Thyroid gland (tissue), 4 donors: ENCODE results near the gene SZT2. TPM values are rescaled to one million over a fixed set of nuclear protein-coding genes. Genes with fewer than 3 reads are reported as not detected.

ENCODE experiments used
- DNase-seq, 2 donors: peaks; one replicate each; pipeline ENCODE4 v3.0.0-alpha.2; 2019
- H3K27ac ChIP-seq, 3 donors: fragments of 200-600 bp; sonication (generic); 1 replicate in 2 of 3; 2 replicates in 1 of 3; pipeline ENCODE4 v1.5.1; 2016 to 2019; ENCODE audit warnings: mild to moderate bottlenecking in 1 of 3, moderate library complexity in 1 of 3
- H3K27me3 ChIP-seq: fragments of 200-600 bp; sonication (generic); one replicate; pipeline ENCODE4 v1.5.1; 2019
- H3K36me3 ChIP-seq, 2 donors: fragments of 200-600 bp; sonication (generic); one replicate each; pipeline ENCODE4 v1.5.1; 2016 to 2019
- H3K4me1 ChIP-seq, 2 donors: fragments of 200-600 bp; sonication (generic); one replicate each; pipeline ENCODE4 v1.5.1; 2017 to 2019
- H3K4me3 ChIP-seq, 3 donors: fragments of 200-600 bp; sonication (generic); replicated peaks in 1 of 3; 1 replicate in 2 of 3; 2 replicates in 1 of 3; pipeline ENCODE4 v1.5.1; 2016; ENCODE audit warnings: mild to moderate bottlenecking in 1 of 3
- H3K9me3 ChIP-seq: fragments of 200-600 bp; sonication (generic); one replicate; pipeline ENCODE4 v1.5.1; 2017
- POLR2A ChIP-seq, 2 donors: fragments of 450-650 bp; IDR thresholded peaks; one replicate each; pipeline ENCODE4 v1.6.1; 2017; ENCODE audit warnings: antibody characterized with exemption in 2 of 2, mild to moderate bottlenecking in 2 of 2, moderate library complexity in 1 of 2
- WGBS, 2 donors: methylation state at CpG; one replicate each; pipeline ENCODE4 v1.1.5; 2017; 5-methylcytosine and 5-hydroxymethylcytosine counted together
- intact Hi-C: fragments of 100-400 bp; cut with DNase I; formaldehyde crosslinking; loops from one replicate; pipeline ENCODE4 v1.15.1; 2023
- total RNA-seq, 4 donors: library from RNA; depleted of rRNA; stranded (reverse); fragments of >200 nt; gene quantifications; one replicate each; pipeline ENCODE4 v1.2.3, GENCODE V29; 2016
- TF ChIP-seq, protein P1 (sequence below), 6 experiments: fragments of 200-600 bp in 3 of 6; fragments of 450-650 bp in 3 of 6; sonication (generic) in 3 of 6; IDR thresholded peaks; one replicate each; pipeline ENCODE4 v1.5.1; 2016 to 2019; ENCODE audit warnings: antibody characterized with exemption in 6 of 6, mild to moderate bottlenecking in 2 of 6, inconsistent platforms in 1 of 6, moderate library complexity in 1 of 6

Gene SZT2
- total RNA-seq, 4 donors from 2014 or later: 36.1 to 107 (median 58.2) TPM

DNA sequence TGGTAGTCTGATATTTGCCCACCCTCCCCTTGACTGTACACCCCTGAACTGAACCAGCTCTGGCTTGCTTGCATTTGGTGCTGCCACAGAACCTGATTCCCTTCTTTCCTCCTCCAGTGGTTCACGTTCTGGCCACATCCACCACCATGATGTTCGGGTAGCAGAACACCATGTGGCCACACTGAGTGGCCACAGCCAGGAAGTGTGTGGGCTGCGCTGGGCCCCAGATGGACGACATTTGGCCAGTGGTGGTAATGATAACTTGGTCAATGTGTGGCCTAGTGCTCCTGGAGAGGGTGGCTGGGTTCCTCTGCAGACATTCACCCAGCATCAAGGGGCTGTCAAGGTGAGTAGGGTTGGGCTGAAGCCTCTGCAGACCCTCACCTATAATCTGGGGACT lies 29.1 kb upstream of the SZT2 start:
- DNase-seq: no peak
- no peak for TF ChIP-seq POLR2A (IDR thresholded peaks at IDR 0.05)
- TF ChIP-seq, protein P1, sequence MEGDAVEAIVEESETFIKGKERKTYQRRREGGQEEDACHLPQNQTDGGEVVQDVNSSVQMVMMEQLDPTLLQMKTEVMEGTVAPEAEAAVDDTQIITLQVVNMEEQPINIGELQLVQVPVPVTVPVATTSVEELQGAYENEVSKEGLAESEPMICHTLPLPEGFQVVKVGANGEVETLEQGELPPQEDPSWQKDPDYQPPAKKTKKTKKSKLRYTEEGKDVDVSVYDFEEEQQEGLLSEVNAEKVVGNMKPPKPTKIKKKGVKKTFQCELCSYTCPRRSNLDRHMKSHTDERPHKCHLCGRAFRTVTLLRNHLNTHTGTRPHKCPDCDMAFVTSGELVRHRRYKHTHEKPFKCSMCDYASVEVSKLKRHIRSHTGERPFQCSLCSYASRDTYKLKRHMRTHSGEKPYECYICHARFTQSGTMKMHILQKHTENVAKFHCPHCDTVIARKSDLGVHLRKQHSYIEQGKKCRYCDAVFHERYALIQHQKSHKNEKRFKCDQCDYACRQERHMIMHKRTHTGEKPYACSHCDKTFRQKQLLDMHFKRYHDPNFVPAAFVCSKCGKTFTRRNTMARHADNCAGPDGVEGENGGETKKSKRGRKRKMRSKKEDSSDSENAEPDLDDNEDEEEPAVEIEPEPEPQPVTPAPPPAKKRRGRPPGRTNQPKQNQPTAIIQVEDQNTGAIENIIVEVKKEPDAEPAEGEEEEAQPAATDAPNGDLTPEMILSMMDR (IDR thresholded peaks at IDR 0.05): no peak
- Histone ChIP-seq H3K27me3 (no peaks in the 10 kb centered on the region), H3K27ac (no peak overlapping the region), H3K4me3 (no peak overlapping the region), H3K36me3 (peaks cover 31 to 34% of the 10 kb centered on the region in 2 donors), H3K9me3 (no peaks in the 10 kb centered on the region), H3K4me1 (peaks cover 9 to 18% of the 10 kb centered on the region in 2 donors)
- intact Hi-C loops: no loop called here
- WGBS, 2 donors: 67 to 92% methylated on average over 4 of the region's 4 CpGs

DNA sequence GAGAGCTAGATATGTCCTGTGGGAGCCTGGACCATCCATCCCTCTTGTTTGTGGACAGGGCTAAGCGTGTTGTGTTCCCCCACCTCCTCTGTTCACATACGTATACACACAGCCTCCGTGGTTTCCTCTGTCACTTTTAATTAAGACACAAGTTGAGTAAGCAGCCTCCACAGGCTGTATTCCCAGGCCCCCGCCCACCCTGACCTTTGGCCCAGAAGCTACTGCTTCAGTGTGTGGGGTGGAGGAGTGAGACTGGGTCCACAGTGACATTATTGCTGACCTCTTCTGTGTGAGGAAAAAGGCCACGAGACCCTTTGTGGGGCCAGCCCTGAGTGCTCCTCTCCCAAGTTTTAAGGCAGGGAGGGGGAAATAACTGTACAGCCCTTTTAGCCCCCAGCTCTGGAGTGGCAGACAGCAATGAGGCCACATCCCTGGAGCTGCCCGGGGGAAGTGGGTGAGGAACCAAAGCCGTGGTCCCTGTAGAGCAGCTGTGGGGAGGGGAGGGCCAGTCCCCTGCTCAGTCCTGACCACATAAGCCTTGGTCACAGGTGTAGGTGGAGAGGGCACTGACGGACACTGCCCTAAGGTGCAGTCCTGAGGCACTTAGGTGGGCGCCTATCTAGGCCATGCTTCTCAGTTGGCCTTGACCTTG lies 26.3 kb upstream of the SZT2 start:
- WGBS, 2 donors: 79 to 89% methylated on average over 9 of the region's 9 CpGs
- no peaks in the 10 kb centered on the region for H3K9me3 ChIP-seq
- H3K36me3 ChIP-seq: peaks cover 31 to 34% of the 10 kb centered on the region in 2 donors
- DNase-seq: no peak
- no peak overlapping the region for H3K4me3 ChIP-seq
- TF ChIP-seq, protein P1 (IDR thresholded peaks at IDR 0.05): no peak
- no peak for TF ChIP-seq POLR2A (IDR thresholded peaks at IDR 0.05)
- intact Hi-C loops: no loop called here
- no peaks in the 10 kb centered on the region for H3K27me3 ChIP-seq
- H3K27ac ChIP-seq: no peak overlapping the region
- peaks cover 21 to 33% of the 10 kb centered on the region in 2 donors for H3K4me1 ChIP-seq

DNA sequence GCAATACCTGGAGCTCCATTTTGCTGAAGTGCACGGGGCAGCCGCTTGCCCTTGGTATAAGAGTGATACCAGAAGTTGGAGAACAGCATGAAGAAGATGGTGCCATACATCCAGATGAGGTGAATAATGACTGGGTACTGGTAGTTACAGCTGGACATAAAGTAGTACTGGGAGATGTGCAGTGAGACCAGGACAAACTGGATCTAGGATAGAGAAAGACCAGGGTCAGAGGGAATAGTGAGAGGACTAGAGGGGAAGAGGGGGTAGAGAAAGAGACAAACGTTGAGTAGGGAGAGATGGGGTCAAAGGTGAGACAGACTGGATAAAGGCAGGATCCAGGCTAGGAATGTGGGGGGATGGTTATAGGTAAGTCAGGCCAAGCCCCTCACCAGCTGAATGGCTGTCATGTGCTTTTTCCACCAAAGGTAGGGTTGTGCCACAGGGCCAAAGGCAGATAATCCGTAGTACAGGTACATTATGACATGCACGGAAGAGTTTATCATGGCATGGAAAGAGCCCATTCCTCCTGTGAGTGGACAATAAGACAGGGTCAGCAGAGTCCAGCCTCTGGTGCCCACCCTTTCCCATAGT lies 25.7 kb upstream of the SZT2 start:
- peaks cover 31 to 34% of the 10 kb centered on the region in 2 donors for H3K36me3 ChIP-seq
- no peaks in the 10 kb centered on the region for H3K27me3 ChIP-seq
- H3K9me3 ChIP-seq: no peaks in the 10 kb centered on the region
- no peak overlapping the region for H3K4me3 ChIP-seq
- DNase-seq: no peak
- 80 to 87% methylated on average over 5 of the region's 5 CpGs for WGBS, 2 donors
- H3K4me1 ChIP-seq: peaks cover 27 to 37% of the 10 kb centered on the region in 2 donors
- no peak for TF ChIP-seq POLR2A (IDR thresholded peaks at IDR 0.05)
- TF ChIP-seq, protein P1 (IDR thresholded peaks at IDR 0.05): no peak
- intact Hi-C loops: no loop called here
- H3K27ac ChIP-seq: no peak overlapping the region

DNA sequence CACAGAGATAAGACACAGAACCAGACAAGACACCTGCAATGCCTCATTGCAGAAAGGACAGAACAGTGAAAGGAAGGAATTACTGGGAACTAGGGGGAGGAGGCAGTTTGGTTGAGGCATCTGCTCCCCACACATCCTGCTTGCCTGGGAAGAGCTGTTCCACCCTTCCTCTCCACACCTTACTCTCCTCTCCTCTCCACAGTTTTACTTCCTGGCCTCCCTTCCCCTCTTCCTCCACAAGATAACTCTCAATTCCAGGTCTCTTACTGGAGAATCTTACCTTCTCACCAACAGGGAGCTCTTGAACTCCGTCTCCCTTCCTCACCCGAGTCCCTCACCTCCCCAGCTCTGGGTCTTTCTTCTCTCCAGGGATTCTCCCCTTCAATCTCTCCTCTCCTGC lies 24.0 kb upstream of the SZT2 start:
- WGBS, 2 donors: 81 to 91% methylated on average over 2 of the region's 2 CpGs
- peaks cover 26 to 31% of the 10 kb centered on the region in 2 donors for H3K4me1 ChIP-seq
- peak overlapping the region in 2 of 3 donors; percentile 89 to 97 for H3K27ac ChIP-seq
- H3K27me3 ChIP-seq: no peaks in the 10 kb centered on the region
- TF ChIP-seq, protein P1 (IDR thresholded peaks at IDR 0.05): no peak
- TF ChIP-seq POLR2A (IDR thresholded peaks at IDR 0.05): no peak
- intact Hi-C loops: no loop called here
- peaks cover 31 to 34% of the 10 kb centered on the region in 2 donors for H3K36me3 ChIP-seq
- no peaks in the 10 kb centered on the region for H3K9me3 ChIP-seq
- H3K4me3 ChIP-seq: peak overlapping the region in 1 of 3 donors; percentile 85
- DNase-seq: no peak

DNA sequence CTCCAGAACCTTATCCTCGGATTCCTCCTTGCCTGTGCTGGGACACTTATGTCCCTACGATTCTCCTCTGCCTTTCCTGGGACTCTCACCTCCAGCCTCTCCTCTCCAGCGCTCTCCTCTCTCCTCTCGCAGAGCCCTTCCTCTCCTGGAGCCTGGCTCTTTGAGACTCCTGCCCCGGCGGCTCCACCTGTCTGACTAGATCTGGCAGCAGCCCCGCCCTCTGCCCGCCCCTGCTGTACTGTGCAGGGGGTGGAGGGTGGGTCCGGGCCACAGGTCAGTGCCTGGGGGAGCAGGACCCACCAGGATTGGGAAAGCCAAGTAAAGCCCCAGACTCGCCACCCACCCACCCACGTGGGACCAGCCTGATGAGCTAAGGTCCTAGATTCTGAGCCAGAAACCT lies 23.5 kb upstream of the SZT2 start:
- H3K9me3 ChIP-seq: no peaks in the 10 kb centered on the region
- DNase-seq: peak; percentile 79 to 86
- H3K4me1 ChIP-seq: peaks cover 26 to 31% of the 10 kb centered on the region in 2 donors
- H3K4me3 ChIP-seq: peak overlapping the region in 1 of 3 donors; percentile 85
- H3K27me3 ChIP-seq: no peaks in the 10 kb centered on the region
- peak overlapping the region; percentile 89 to 97 (median 90) for H3K27ac ChIP-seq
- TF ChIP-seq, protein P1 (IDR thresholded peaks at IDR 0.05): no peak
- TF ChIP-seq POLR2A (IDR thresholded peaks at IDR 0.05): peak in 1 of 2 donors; percentile 72
- intact Hi-C loops: no loop called here
- H3K36me3 ChIP-seq: peaks cover 31 to 34% of the 10 kb centered on the region in 2 donors
- WGBS, 2 donors: 28 to 33% methylated on average over 9 of the region's 11 CpGs
